Right lung (tissue), 10 donors: ENCODE measurements around the gene FOSL1. TPM values are rescaled to one million over a fixed set of nuclear protein-coding genes. Genes with fewer than 3 reads are reported as not detected.

Experiments
- DNase-seq, 2 donors: peaks; one replicate each; pipeline ENCODE4 v3.0.0-alpha.2; 2013
- long read RNA-seq, 8 donors: transcript quantifications; one replicate each; lab custom pipeline, GENCODE V29; 2026
- polyA plus RNA-seq, 5 donors: library from polyadenylated mRNA; unstranded; fragments of 120-200 nt; gene quantifications; one replicate each; pipeline versions ENCODE4 v1.2.1 to v1.2.3, GENCODE V29; 2013; ENCODE audit warnings: inconsistent platforms in 1 of 5, low replicate concordance in 1 of 5; ENCODE audit not compliant: insufficient read length in 5 of 5, insufficient read depth in 1 of 5

The FOSL1 gene
- under 1 TPM in 3 of 5 donors, not detected in 2; 0.12 to 0.19 (median 0.13) TPM for polyA plus RNA-seq
- long read RNA-seq, donor 1 = 0 reads
- long read RNA-seq, donor 2 = 0 reads
- long read RNA-seq, donor 3 = 0 reads
- long read RNA-seq, donor 4 = 0 reads
- long read RNA-seq, donor 5 = 0 reads
- long read RNA-seq, donor 6 = 0 reads
- long read RNA-seq, donor 7 = 0 reads
- long read RNA-seq, donor 8 = 0 reads

DNA sequence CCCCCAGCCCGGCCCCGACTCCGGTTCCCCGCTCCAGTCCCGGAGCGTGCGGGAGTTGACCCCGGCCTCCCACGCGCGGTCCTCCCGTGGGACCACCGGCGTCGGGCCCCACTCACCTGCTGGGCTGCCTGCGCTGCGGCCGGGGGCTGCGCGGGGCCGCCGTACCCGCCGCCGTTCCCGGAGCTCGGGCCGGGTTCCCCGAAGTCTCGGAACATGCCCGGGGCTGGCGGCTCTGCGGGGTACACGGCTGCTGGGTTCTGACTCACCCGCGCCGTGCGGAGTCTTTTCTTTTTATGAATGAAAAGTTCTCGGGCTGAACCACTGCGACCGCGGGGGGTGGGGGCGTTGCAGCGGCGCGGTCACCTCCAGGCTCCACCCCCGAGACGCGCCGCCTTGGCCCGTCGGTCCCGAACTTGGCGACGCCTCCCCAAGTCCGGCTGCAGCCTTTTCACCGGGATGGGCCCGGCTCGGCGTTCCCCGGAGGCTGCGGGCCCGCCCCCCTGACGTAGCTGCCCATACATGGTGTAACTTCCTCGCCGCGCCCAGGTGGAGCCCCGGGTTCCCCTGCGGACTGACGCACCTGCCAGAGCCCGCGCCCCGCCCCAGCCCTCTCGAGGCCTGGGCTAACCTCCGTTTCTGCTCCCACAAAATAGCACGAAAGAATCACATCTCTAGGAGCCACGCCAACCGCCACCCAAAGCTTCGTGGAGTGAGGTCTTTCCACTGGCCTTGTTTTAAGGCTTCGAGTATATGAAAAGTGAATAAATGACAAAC, at the start of gene FOSL1:
Gene FOSL1 (minus strand): TSS at position 264 of the 774 bp plus-strand sequence. CDS start 49 bp downstream, at position 215.
- peak; percentile 61 to 65 for DNase-seq

GRCh38 chr11:65947603-65948125, 47.5 kb upstream of the FOSL1 start:
- no peak for DNase-seq

DNA sequence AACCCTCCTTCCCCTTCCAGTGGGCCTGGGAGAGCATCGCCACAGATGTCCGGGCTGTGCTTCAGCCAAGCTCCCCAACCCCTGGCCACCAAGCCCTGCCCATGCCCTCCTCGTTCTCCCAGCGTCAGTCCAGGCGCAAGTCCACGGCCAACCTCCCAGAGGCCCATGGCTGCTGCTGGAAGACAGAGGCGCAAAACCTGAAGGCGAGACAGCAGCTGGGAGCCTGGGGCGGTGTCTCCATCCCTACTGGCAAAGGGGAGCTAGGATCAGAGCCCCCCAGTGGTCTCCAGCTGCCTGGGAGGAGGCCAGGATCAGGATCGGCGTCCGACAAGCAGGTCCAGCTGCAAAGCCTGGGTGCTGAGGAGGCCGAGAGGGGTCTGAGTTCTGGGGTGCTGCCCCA, 46.9 kb upstream of the FOSL1 start:
- no peak for DNase-seq

DNA sequence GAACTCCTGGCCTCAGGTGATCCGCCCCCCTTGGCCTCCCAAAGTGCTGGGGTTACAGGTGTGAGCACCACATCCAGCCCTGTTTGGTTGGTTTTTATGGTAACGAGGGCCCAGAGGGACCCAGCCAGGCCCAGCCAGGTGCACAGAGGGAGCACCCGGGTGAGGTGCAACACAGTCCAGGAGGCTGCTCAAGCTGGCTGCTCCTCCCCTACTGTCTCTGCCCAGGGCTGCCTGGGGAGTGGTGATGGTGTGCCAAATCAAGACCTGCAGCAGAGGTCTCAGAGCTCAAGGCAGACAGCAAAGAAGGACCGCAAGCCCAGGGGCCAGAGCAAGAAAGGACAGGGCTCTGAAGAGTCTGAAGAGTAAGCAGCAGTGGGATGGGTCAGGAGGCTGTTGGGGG, 46.5 kb upstream of the FOSL1 start:
- no peak for DNase-seq

DNA sequence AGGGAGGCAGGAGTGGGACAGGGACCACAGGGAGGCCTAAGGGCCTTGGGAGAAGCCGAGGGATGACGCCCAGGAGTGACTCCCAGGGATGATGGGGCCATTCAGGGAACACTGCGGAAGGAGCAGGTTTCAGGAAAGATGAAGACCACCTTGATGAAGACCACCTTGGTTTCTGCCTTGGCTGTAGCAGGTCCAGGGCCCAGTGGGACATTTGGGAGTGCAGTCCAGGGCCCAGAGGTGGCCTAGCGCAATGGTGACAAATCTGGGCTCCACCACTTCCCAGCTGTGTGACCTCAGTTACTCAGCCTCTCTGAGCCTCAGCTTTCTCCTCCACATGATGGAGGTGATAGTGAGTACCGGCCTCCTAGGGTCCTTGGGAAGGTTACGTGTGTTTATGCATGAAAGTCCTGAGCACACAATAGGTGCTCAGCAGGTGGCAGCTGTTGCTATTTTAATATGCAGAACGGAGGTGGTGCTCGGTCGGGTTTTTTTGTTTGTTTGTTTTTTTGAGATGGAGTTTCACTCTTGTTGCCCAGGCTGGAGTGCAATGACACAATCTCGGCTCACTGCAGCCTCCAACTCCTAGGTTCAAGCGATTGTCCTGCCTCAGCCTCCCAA, 45.9 kb upstream of the FOSL1 start:
- no peak for DNase-seq

DNA sequence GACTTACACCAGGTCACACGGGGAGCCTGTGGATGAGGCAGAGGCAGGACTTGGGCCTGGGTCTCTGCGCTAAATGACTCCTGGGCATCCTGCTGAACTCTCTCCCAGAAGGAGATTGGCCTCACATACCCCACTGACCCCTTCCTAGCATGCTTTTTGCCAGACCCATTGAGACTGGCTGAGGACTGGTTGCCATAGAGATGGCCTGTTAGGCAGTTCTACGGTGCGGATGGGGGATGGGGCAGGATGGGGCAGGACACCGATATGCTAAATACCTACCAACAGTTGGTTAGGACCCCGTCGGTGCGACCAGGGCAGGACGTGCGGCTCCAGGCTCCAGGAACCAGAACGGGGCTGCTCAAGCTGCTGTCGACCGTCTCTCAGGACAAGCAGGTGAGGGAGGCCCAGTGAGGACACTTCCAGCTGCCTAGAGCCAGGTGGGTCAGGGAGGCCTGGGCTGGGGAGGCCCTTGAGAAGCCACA, 45.3 kb upstream of the FOSL1 start, which contains the start of gene TSGA10IP:
Gene TSGA10IP (plus strand): TSS at position 51 of the 482 bp plus-strand sequence. CDS start 196 bp downstream, at position 247.
- no peak for DNase-seq

- no peak for DNase-seq
Observed at GRCh38 chr11:65944767-65945166, 44.6 kb upstream of the FOSL1 start.

DNA sequence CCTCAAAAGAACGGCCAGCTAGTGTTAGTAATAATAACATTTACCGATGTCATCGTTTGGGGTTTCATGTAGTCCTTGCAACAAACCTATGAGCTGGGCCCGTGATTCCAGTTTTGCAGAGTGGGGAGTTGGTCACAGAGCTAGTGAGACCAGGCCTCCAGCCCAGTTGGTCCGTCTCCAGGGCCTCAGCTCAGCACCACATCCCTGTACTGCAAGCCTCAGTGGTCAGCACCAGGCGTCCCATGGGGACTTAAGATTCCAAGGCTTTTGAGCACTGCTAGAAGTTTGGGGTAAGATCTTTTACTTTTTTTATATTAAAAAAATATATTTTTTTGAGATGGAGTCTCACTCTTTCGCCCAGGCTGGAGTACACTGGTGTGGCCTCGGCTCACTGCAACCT, 44.0 kb upstream of the FOSL1 start:
- no peak for DNase-seq

DNA sequence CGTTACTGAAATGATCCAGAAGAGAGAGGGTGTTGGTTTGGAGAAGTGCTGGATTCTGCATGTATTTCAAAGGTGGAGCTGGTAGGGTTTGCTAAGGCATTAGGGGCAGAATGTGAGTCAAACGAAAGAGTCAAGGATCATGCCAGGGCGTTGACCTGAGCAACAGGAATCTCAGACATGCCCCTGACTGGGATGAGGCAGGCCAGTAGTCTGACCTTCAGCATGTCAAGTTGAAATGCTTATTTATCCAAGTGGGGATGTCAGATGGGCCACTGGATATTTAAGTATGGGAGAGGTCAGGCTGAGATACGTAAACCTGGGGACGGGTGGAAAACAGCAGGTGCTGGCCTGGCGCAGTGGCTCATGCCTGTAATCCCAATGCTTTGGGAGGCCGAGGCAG, 42.3 kb upstream of the FOSL1 start:
- DNase-seq = no peak

GRCh38 chr11:65941720-65942310, 41.6 kb upstream of the FOSL1 start:
- no peak for DNase-seq

GRCh38 chr11:65937766-65938165, 37.6 kb upstream of the FOSL1 start:
- no peak for DNase-seq

DNA sequence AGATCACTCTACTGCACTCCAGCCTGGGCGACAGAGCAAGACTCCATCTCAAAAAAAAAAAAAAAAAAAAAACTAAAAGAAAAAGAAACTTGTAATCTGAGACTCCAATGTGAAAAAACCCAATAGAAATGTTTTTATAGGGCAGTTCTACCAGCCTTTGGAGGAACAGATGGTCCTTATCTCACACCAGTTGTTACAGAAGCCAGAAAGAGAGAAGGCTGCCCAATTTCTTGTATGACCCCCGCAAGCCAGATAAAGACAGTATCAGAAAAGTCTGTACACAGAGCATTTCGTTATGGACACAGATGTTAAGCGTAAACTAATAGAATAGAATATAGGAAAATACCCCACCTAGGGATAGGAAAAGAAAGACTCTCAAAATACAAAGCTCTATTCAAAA, 33.8 kb upstream of the FOSL1 start:
- DNase-seq = peak; percentile 74 to 84

DNA sequence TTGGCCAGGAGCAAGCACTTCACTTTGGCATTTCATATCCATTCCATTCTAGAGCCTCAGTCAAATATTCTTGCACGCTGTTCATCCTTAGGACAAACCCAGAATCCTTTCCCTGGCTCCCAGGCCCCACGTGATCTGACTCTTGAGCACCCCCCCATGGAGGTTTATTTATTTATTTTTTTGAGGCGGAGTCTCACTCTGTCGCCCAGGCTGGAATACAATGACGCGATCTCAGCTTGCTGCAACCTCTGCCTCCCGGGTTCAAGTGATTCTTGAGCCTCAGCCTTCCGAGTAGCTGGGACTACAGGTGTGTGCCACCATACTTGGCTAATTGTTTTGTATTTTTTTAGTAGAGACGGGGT, 32.4 kb upstream of the FOSL1 start:
- no peak for DNase-seq

DNA sequence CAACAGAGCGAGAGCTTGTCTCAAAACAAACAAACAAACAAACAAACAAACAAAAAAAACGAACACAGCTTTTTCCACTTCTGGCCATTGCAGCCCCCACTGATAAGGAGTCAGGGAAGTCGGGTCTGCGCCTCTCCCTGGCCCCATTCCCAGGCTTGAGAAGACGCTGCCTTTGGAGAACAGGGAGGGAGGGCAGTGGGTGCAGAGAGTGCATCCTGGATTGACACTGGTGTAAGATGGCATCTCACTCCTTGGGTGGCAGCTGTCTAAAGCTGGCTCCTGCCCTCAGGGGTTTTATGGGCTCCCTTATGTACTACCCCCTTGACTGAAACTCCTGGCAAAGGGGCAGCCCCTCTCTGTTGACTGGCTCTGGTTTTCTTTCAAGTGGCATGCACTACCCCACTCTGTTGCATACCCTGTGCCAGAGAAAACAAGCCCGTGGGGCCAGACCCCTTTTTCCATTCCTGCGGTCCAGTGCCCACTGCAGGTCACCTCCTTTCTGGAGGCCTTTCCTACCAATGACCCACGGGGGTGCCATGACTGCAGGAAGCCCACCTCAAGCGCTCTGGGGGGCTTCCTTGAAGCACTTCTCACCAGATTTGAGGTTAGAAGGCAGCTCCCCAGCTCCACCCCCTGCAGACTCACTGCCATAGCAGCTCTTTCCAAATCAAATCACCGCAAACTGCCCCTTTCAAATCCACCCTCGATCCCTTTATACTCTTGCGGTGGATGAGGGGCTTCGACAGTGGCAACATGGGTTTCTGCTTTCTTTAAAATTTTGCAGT, 31.8 kb upstream of the FOSL1 start:
- no peak for DNase-seq

DNA sequence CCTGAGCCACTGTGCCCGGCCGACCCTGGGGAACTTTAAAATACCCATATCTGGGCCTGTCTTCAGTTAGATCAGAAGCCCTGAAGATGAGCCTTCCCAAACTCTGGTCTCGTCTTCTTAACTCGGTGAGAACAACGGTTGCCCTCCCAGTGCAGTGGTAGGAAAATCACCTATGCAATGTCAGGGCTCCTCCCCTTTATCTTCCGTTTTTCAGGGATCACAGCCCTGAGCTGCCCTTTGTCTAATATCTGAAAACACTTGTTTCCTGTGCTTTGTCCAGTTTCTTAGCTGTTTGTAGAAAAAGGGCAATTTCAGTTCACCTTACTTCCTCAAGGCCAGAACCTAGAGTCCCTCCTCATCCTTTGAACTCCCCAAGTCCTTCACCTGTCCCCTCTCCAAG, 28.5 kb upstream of the FOSL1 start:
- no peak for DNase-seq

- no peak for DNase-seq
Observed at GRCh38 chr11:65927904-65928397, 27.8 kb upstream of the FOSL1 start.

DNA sequence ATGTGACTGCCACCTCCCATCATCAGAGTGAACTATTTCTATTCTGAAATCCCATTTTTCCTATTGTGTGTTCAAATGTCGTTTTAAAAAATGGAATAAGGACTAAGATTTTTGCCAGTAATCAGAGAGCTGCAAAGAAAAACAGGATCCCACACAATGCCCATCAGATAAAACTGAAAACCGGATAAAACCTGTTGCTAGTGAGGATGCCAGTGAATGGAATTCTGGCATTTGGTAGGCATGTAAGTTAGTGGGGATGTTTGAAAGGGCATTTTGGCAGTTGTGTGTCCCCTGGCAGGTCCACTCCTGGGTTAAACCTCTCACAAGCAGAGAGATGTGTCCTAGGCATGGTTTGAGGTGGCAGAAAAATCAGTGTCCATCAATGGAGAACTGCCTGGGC, 25.2 kb upstream of the FOSL1 start:
- DNase-seq = no peak

GRCh38 chr11:65922565-65922964, 22.4 kb upstream of the FOSL1 start:
- no peak for DNase-seq

GRCh38 chr11:65921876-65922275, 21.7 kb upstream of the FOSL1 start:
- no peak for DNase-seq

DNA sequence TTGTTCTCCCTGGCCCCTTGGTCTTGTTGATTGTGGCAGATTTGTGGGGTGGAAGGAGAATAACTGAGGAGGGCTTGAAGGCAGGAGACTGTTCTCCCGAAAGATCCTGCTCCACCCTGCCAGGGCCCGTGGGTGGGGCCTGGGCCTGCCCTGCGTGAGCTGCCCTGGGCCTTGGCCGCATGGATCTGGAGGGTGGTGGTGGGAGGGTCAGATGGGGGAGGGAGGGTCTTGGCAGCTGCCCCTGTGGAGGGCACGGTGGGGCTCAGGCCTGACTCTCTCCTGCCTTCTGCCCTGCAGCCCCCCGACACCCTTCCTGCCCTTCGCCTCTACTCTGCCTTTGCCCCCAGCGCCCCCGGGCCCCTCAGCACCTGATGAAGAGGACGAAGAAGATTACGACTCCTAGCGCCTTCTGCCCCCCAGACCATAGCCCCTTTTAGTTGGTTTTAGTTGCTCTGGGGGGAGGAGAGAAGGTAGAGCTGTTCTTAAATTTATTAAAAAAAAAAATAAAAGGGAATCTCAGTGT, 20.9 kb upstream of the FOSL1 start:
- DNase-seq = no peak

GRCh38 chr11:65920372-65920802, 20.2 kb upstream of the FOSL1 start:
- no peak for DNase-seq
